Measurements from ENCODE around the gene TRABD2A.

Gene TRABD2A

GRCh38 chr2:84849271-84849952 is 31.5 kb downstream of the TRABD2A start:
- DNase-seq, result peak in 1 of 14 donors; percentile 91

DNA sequence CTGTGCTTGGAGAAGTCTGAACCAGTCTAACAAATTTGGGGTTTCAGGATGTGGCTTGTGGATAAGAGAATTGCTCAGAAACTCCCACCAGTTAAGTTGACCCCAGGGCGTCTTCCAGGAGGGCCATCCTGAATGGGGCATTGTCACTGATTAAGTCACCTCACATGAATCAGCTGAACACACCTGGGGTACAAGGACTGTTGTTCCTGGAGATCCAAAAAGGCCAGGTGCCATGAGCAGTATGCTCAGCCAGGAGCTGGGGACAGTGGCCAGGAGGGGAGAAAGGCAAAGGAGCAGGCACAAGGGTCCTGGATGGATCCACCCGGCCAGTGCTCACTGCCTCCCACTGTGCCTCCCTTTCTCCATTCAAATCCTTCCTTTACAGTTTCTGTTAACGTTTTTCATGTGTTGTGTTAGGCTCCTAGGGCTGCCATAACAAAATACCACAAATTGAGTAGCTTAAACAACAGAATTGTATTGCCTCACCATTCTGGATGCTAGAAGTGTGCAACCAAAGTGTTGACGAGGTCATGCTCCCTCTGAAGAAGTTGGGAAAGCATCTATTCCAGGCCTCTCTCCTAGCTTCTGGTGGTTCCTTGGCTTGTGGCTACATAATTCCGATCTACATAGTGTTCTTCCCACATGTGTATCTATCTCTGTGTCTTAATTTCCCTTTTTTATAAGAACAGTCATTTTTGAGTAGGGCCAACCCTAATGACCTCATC is 33.4 kb downstream of the TRABD2A start:
- DNase-seq, result no peak

- no peak for DNase-seq
Measured at GRCh38 chr2:84846741-84847142, 34.1 kb downstream of the TRABD2A start.

DNA sequence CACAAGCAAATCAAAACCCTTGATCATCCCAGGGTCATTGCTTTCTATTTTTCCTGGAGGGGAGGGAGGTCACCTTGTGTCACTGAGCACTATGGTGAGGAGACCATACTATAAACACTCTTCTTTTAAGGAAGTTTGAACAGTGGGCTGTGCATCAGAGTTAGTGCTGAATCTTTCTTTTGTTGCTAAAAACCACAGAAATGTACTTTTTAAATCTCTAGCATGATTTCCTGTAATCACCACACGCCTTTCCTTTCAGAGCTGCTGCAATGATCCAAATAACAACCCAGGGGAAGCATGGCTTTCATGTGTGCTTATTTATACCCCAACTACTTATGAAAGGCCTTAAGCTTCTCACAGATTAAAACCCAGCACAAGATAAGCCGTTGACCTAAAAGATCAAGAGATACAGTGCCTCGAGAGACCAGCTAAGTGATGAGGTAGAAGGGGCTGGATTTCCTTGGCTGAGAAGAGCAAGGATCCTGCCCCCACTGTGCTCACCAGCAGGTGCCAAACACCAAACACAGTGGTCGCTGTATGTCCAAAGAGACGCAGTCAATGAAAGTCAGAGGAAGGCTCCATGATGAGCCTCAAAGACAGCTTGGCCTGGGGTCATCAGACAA is 34.7 kb downstream of the TRABD2A start:
- no peak for DNase-seq

GRCh38 chr2:84844141-84844540 is 36.7 kb downstream of the TRABD2A start:
- DNase-seq, result no peak

GRCh38 chr2:84841577-84841976 is 39.3 kb downstream of the TRABD2A start:
- DNase-seq, result no peak

GRCh38 chr2:84840306-84840705 is 40.6 kb downstream of the TRABD2A start:
- DNase-seq, result no peak

- no peak for DNase-seq
Measured at GRCh38 chr2:84839851-84840250, 41.0 kb downstream of the TRABD2A start.

DNA sequence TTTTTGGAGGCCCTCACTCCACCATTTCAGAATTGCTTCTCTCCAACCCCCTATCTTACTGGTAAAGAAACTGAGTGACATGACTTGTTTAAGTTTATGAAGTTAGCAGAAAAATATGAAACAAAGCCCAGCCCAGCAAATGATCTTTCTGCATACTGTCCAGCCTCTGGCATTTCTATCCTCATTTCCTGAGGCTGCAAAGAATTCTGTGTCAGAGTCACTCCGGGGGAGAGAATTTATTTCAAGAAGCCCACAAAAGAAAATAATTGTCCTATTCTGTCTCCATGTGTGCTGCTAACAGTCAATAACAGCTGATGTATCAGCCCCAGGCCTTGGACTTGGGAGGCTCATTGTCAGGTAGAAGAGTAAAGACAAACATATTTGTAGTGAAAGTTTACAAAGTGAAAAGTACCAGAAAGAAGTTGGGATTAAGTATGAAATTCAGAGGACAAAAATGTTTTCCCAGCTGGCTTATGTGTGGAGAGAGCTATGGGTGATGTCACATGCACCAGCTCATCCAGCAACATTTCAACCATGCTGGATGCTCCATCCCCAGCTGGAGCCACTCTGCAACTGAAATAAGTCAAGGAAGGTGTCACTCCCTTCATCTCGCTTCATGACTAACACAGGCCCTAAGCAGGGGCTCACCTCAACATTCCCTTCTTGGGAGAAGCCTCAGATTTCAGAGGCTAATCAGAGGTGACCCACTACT is 42.3 kb downstream of the TRABD2A start:
- no peak for DNase-seq

- DNase-seq, result no peak
Measured at GRCh38 chr2:84836215-84836614, 44.7 kb downstream of the TRABD2A start.

GRCh38 chr2:84833481-84834150 is 47.3 kb downstream of the TRABD2A start:
- no peak for DNase-seq

DNA sequence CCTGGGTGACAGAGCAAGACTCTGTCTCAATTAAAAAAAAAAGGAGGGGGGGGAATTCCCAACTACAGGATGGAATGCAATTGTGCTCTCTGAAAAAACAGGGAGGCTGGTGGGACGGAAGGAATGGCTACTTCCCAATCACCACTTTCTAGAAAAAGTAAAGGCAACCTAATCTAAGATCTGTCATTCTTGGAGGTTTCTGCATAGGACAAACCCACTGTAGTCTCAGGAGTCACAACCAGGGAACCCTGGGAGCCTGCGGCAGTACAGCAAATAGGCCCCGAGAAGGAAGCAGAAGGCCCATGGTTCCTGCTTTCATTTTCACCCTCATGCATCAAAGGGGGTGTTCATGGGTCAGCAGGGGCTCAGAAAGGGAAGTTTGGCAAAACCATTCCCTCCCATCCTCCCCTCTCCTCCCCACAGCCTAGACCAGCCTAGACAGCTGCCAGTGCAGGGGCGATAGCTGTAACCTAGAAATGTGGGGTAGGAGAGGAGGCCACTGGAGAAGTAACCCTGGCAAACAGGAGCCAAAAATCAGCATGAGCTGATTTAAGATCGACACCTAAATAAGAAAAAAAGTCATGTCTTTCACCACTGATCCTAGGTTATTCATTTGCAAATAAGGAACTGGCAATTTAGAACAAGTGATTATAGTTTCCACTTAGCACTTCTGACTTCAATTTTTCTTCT is 48.0 kb downstream of the TRABD2A start:
- DNase-seq, result peak in 8 of 14 donors; percentile 21 to 64 (median 34)

DNA sequence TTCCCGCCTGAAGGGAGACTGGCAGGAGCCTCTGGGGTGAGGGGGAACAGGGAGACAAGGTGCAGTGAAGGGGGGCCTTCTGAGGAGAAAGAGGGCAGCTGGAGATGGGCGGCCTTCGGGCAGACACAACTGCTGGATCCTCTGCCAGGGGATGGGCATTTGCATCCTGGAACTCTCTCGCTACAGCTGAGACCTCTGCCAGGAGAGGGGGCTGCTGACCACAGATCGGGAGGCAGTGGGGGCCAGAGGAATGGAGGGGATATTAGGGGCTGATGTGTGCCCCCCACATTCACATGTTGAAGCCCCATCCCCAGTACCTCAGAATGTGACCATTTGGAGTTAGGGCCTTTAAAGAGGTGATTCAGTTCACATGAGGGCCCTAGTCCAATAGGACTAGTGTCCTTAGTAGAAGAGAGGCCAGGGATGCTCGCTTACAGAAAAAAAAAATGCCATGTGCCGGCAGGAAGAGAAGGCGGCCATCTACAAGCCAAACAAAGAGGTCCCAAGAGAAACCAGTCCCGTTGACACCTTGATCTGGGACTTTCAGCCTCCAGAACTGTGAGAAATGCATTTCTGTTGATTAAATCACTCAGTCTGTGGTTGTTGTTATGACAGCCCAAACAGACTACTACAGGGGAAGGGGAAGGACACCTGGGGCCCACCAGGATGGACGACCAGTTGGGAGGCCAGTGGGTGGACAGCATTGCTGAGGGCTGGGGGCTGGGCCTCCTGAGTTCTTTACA is 50.0 kb downstream of the TRABD2A start:
- no peak for DNase-seq

DNA sequence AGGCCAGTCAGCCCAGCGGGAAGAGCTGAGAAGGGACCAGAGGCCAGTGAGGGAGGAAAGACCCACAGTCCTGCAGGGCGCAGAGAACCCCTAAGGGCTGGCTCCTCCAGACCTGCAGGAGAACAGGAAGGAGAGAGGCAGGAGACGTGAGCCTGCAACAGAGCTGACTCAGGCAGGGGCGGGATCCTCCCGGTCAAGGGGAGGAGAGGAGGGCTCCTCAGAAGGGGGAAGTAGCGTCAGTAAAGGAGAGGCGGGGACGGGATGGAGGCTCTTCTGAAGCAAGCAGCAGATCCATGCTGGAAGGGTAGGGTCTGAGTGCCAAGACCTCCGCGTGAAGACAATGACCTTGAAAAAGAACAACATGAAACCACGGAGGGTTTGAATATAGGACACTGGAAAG is 50.8 kb downstream of the TRABD2A start:
- DNase-seq, result peak in 6 of 14 donors; percentile 7 to 44 (median 12)

- DNase-seq, result no peak
Measured at GRCh38 chr2:84829693-84830092, 51.2 kb downstream of the TRABD2A start.

GRCh38 chr2:84827978-84828575 is 52.8 kb downstream of the TRABD2A start:
- DNase-seq, result no peak

GRCh38 chr2:84823788-84824187 is 57.1 kb downstream of the TRABD2A start:
- no peak for DNase-seq

GRCh38 chr2:84823229-84823628 is 57.7 kb downstream of the TRABD2A start:
- DNase-seq, result no peak

GRCh38 chr2:84821806-84822205 is 59.1 kb downstream of the TRABD2A start:
- DNase-seq, result no peak

- no peak for DNase-seq
Measured at GRCh38 chr2:84817239-84817655, 63.6 kb downstream of the TRABD2A start.
